ENCODE data around the gene ETNK2. TPM values are rescaled to one million over a fixed set of nuclear protein-coding genes. Genes with fewer than 3 reads are reported as not detected.

The ETNK2 gene
- total RNA-seq, 2 donors from 2014 or later = 16.7 to 24.4 TPM

- TF ChIP-seq CTCF (conservative IDR thresholded peaks at IDR 0.05) = no peak
- H3K4me1 Mint-ChIP-seq = peaks cover 63% of the 10 kb centered on the region
- Histone ChIP-seq H3K9me3 (ENCODE audit: control insufficient read depth, low read length) (no peaks in the 10 kb centered on the region), H3K4me1 (ENCODE audit: control insufficient read depth, insufficient read depth, low read length) (peaks cover 23% of the 10 kb centered on the region), H3K9ac (ENCODE audit: extremely low read depth, low read length, poor library complexity, severe bottlenecking) (no peak overlapping the region), H3K27ac (ENCODE audit: low read depth, low read length) (no peak overlapping the region), H3K27me3 (ENCODE audit: control insufficient read depth, insufficient read depth, low read length, poor library complexity, severe bottlenecking) (no peaks in the 10 kb centered on the region), H3K4me3 (ENCODE audit: low read length) (no peak overlapping the region), H3K36me3 (ENCODE audit: control insufficient read depth, insufficient read depth, low read length) (no peaks in the 10 kb centered on the region)
- no peak for DNase-seq
- peaks cover 1% of the 10 kb centered on the region for H3K36me3 Mint-ChIP-seq (ENCODE audit: low read depth)
- no peaks in the 10 kb centered on the region for H3K27me3 Mint-ChIP-seq (ENCODE audit: insufficient read depth)
- WGBS, 2 experiments (ENCODE audit: insufficient coverage in 1 of 2, insufficient read length in 1 of 2) = 91 to 94% methylated on average over 3 to 4 of the region's 4 CpGs
- H3K4me3 Mint-ChIP-seq = no peak overlapping the region
- no peaks in the 10 kb centered on the region for H3K9me3 Mint-ChIP-seq
- peak overlapping the region; percentile 82 for H3K27ac Mint-ChIP-seq
These were observed 53.2 kb downstream of the ETNK2 start for GRCh38 chr1:204098683-204099082.

- no peaks in the 10 kb centered on the region for H3K36me3 ChIP-seq (ENCODE audit: control insufficient read depth, insufficient read depth, low read length)
- no peak for DNase-seq
- no peak for TF ChIP-seq CTCF (conservative IDR thresholded peaks at IDR 0.05)
- peaks cover 19% of the 10 kb centered on the region for H3K4me1 ChIP-seq (ENCODE audit: control insufficient read depth, insufficient read depth, low read length)
- peak overlapping the region; percentile 7 for H3K27ac Mint-ChIP-seq
- no peak overlapping the region for H3K9ac ChIP-seq (ENCODE audit: extremely low read depth, low read length, poor library complexity, severe bottlenecking)
- peaks cover 59% of the 10 kb centered on the region for H3K4me1 Mint-ChIP-seq
- no peak overlapping the region for H3K4me3 Mint-ChIP-seq
- H3K9me3 ChIP-seq (ENCODE audit: control insufficient read depth, low read length) = no peaks in the 10 kb centered on the region
- H3K27me3 Mint-ChIP-seq (ENCODE audit: insufficient read depth) = no peaks in the 10 kb centered on the region
- H3K36me3 Mint-ChIP-seq (ENCODE audit: low read depth) = peaks cover 1% of the 10 kb centered on the region
- H3K27ac ChIP-seq (ENCODE audit: low read depth, low read length) = peak overlapping the region; percentile 1
- H3K9me3 Mint-ChIP-seq = no peaks in the 10 kb centered on the region
- no peak overlapping the region for H3K4me3 ChIP-seq (ENCODE audit: low read length)
- WGBS, 2 experiments (ENCODE audit: insufficient coverage in 1 of 2, insufficient read length in 1 of 2) = 88 to 100% methylated on average over 1 to 3 of the region's 3 CpGs
- no peaks in the 10 kb centered on the region for H3K27me3 ChIP-seq (ENCODE audit: control insufficient read depth, insufficient read depth, low read length, poor library complexity, severe bottlenecking)
These were observed 54.9 kb downstream of the ETNK2 start for GRCh38 chr1:204096931-204097330.

GRCh38 chr1:204094856-204095634 is 56.8 kb downstream of the ETNK2 start:
- no peak for TF ChIP-seq CTCF (conservative IDR thresholded peaks at IDR 0.05)
- Mint-ChIP-seq H3K9me3 (no peaks in the 10 kb centered on the region), H3K4me1 (peaks cover 55% of the 10 kb centered on the region)

More at GRCh38 chr1:204094856-204095634, 56.8 kb downstream of the ETNK2 start:
- Mint-ChIP-seq H3K36me3 (ENCODE audit: low read depth) (peaks cover 1% of the 10 kb centered on the region), H3K27ac (no peak overlapping the region), H3K4me3 (no peak overlapping the region), H3K27me3 (ENCODE audit: insufficient read depth) (no peaks in the 10 kb centered on the region)
- Histone ChIP-seq H3K9me3 (ENCODE audit: control insufficient read depth, low read length) (no peaks in the 10 kb centered on the region), H3K27ac (ENCODE audit: low read depth, low read length) (peak overlapping the region; percentile 91), H3K9ac (ENCODE audit: extremely low read depth, low read length, poor library complexity, severe bottlenecking) (no peak overlapping the region), H3K4me1 (ENCODE audit: control insufficient read depth, insufficient read depth, low read length) (peaks cover 8% of the 10 kb centered on the region), H3K27me3 (ENCODE audit: control insufficient read depth, insufficient read depth, low read length, poor library complexity, severe bottlenecking) (no peaks in the 10 kb centered on the region), H3K4me3 (ENCODE audit: low read length) (no peak overlapping the region), H3K36me3 (ENCODE audit: control insufficient read depth, insufficient read depth, low read length) (no peaks in the 10 kb centered on the region)
- 73 to 89% methylated on average over 14 to 15 of the region's 15 CpGs for WGBS, 2 experiments (ENCODE audit: insufficient coverage in 1 of 2, insufficient read length in 1 of 2)
- no peak for DNase-seq
